Tongue (tissue), 2 donors: ENCODE results near the gene ZBTB37. TPM values are rescaled to one million over a fixed set of nuclear protein-coding genes. Genes with fewer than 3 reads are reported as not detected.
"Not testable (repeated sequence)": the region's sequence is repeated elsewhere in the genome, so short reads cannot be mapped to it uniquely, and the experiment has no call there.

Experiments
- DNase-seq: peaks from one replicate; pipeline ENCODE4 v3.0.0-alpha.2; 2015
- total RNA-seq: library from RNA; depleted of rRNA; stranded (reverse); fragments of >200 nt; gene quantifications from one replicate; pipeline ENCODE4 v1.2.3, GENCODE V29; 2014

The ZBTB37 gene
- total RNA-seq: 16.7 TPM

GRCh38 chr1:173868266-173869020, at the start of gene ZBTB37:
Gene ZBTB37 (plus strand): TSS chr1:173868380. CDS start chr1:173870226, 1,846 bp downstream.
- DNase-seq: peak; percentile 92

GRCh38 chr1:173818459-173818858, 49.7 kb upstream of the ZBTB37 start:
- no peak for DNase-seq

- DNase-seq: no peak
These were observed 46.5 kb upstream of the ZBTB37 start for GRCh38 chr1:173821680-173822079.

GRCh38 chr1:173823781-173824314, 44.3 kb upstream of the ZBTB37 start:
- no peak for DNase-seq

- peak; percentile 99 for DNase-seq
These were observed 43.7 kb upstream of the ZBTB37 start, which contains the start of the genes CENPL and DARS2 for GRCh38 chr1:173824315-173825081. Gene CENPL (minus strand): TSS chr1:173824883. CDS start chr1:173811299, 13,584 bp downstream. Gene DARS2 (plus strand): TSS chr1:173824673. CDS start chr1:173825230, 557 bp downstream.

GRCh38 chr1:173827611-173828010, 40.6 kb upstream of the ZBTB37 start:
- no peak for DNase-seq

GRCh38 chr1:173832748-173833147, 35.4 kb upstream of the ZBTB37 start:
- DNase-seq: no peak

- no peak for DNase-seq
These were observed 16.1 kb upstream of the ZBTB37 start for GRCh38 chr1:173852105-173852504.

- DNase-seq: no peak
These were observed 15.1 kb upstream of the ZBTB37 start for GRCh38 chr1:173853074-173853473.

- DNase-seq: no peak
These were observed 12.2 kb upstream of the ZBTB37 start for GRCh38 chr1:173856014-173856413.

- no peak for DNase-seq
These were observed 11.3 kb upstream of the ZBTB37 start for GRCh38 chr1:173856903-173857302.

GRCh38 chr1:173857363-173857917, 10.7 kb upstream of the ZBTB37 start:
- DNase-seq: no peak

GRCh38 chr1:173859547-173859946, 8.6 kb upstream of the ZBTB37 start:
- not testable (repeated sequence) for DNase-seq

GRCh38 chr1:173860065-173860464, 8.1 kb upstream of the ZBTB37 start:
- DNase-seq: no peak

- DNase-seq: no peak
These were observed 6.4 kb upstream of the ZBTB37 start for GRCh38 chr1:173861731-173862145.

GRCh38 chr1:173862146-173862768, 5.9 kb upstream of the ZBTB37 start:
- DNase-seq: not testable (repeated sequence)

- DNase-seq: no peak
These were observed 5.4 kb upstream of the ZBTB37 start for GRCh38 chr1:173862769-173863223.

GRCh38 chr1:173863224-173864161, 4.7 kb upstream of the ZBTB37 start:
- DNase-seq: no peak

GRCh38 chr1:173864179-173864867, 3.9 kb upstream of the ZBTB37 start:
- no peak for DNase-seq

- DNase-seq: no peak
These were observed 2.6 kb upstream of the ZBTB37 start for GRCh38 chr1:173865468-173866164.
